IPS-18a (cell line): ENCODE results near the gene CRIP2.

Experiments used
- H3K27ac ChIP-seq: one replicate; pipeline ENCODE4 v1.5.1; 2013; ENCODE audit warnings: low read length
- H3K27me3 ChIP-seq: one replicate; pipeline ENCODE4 v1.6.1; 2013; ENCODE audit warnings: mild to moderate bottlenecking, low read length; ENCODE audit not compliant: control insufficient read depth, insufficient read depth
- H3K36me3 ChIP-seq: one replicate; pipeline ENCODE4 v1.6.1; 2013; ENCODE audit warnings: low read depth, low read length; ENCODE audit not compliant: control insufficient read depth
- H3K4me1 ChIP-seq: one replicate; pipeline ENCODE4 v1.6.1; 2013; ENCODE audit warnings: low read depth, low read length; ENCODE audit not compliant: control insufficient read depth
- H3K4me3 ChIP-seq: one replicate; pipeline ENCODE4 v1.5.1; 2013; ENCODE audit warnings: low read length
- H3K9ac ChIP-seq: one replicate; pipeline ENCODE4 v1.6.1; 2013; ENCODE audit warnings: mild to moderate bottlenecking, low read length, moderate library complexity
- H3K9me3 ChIP-seq: one replicate; pipeline ENCODE4 v1.6.1; 2013; ENCODE audit warnings: low read depth, low read length; ENCODE audit not compliant: control insufficient read depth

The CRIP2 gene

DNA sequence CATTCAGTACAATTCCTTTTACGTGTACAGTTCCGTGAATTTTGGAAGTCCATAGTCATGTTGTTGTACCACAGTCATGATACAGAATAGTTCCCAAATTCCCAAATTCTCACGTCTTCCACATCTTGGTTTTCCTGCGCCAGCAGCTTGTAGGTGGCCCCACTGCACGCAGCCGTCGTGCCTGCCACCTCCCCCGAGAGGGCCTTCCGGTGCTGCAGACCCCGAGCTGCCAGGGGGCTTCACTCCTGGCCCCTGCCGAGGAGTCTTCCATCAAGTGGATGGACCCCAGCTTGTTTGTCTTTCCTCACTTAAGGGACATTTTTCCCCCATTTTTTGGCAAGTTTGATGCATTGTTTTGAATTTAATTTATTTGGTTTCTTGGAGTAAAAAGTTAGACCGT lies 38.2 kb upstream of the CRIP2 start:
- Histone ChIP-seq H3K27ac (no peak overlapping the region), H3K9me3 (no peaks in the 10 kb centered on the region), H3K27me3 (no peaks in the 10 kb centered on the region), H3K4me3 (no peak overlapping the region), H3K4me1 (peaks cover 8% of the 10 kb centered on the region), H3K36me3 (no peaks in the 10 kb centered on the region), H3K9ac (no peak overlapping the region)

- Histone ChIP-seq H3K9me3 (no peaks in the 10 kb centered on the region), H3K4me1 (peaks cover 8% of the 10 kb centered on the region), H3K36me3 (peaks cover 5% of the 10 kb centered on the region), H3K27ac (no peak overlapping the region), H3K27me3 (no peaks in the 10 kb centered on the region), H3K9ac (no peak overlapping the region), H3K4me3 (no peak overlapping the region)
Observed at GRCh38 chr14:105436891-105437722, 37.5 kb upstream of the CRIP2 start.

- H3K4me3 ChIP-seq: no peak overlapping the region
- H3K9ac ChIP-seq: no peak overlapping the region
- peaks cover 6% of the 10 kb centered on the region for H3K36me3 ChIP-seq
- no peak overlapping the region for H3K27ac ChIP-seq
- no peaks in the 10 kb centered on the region for H3K9me3 ChIP-seq
- H3K4me1 ChIP-seq: peaks cover 5% of the 10 kb centered on the region
- no peaks in the 10 kb centered on the region for H3K27me3 ChIP-seq
Observed at GRCh38 chr14:105437723-105438500, 36.7 kb upstream of the CRIP2 start.

DNA sequence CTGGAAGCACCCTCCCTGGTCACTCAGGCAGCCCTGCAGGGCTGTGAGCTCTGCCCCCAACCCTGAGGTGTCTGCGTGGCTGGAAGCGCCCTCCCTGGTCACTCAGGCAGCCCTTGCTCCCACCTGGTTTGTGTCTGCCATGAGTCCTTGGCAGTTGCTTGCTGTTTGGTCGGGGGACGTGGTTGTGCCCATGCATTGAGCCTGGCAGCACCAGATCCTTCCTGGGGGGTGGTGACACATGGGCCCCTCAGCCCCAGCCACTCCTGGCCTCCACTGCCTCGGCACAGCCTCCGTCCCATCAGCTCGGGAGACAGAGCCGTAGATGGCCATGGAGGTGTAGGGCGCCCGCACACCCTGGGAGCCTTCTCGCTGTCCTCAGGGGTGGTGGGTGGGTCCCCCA lies 35.4 kb upstream of the CRIP2 start:
- no peaks in the 10 kb centered on the region for H3K27me3 ChIP-seq
- no peak overlapping the region for H3K4me3 ChIP-seq
- H3K9ac ChIP-seq: no peak overlapping the region
- no peaks in the 10 kb centered on the region for H3K9me3 ChIP-seq
- no peak overlapping the region for H3K27ac ChIP-seq
- H3K36me3 ChIP-seq: peaks cover 11% of the 10 kb centered on the region
- no peaks in the 10 kb centered on the region for H3K4me1 ChIP-seq

- Histone ChIP-seq H3K9me3 (no peaks in the 10 kb centered on the region), H3K36me3 (peaks cover 11% of the 10 kb centered on the region), H3K9ac (no peak overlapping the region)
Observed at GRCh38 chr14:105439710-105440553, 34.7 kb upstream of the CRIP2 start.

DNA sequence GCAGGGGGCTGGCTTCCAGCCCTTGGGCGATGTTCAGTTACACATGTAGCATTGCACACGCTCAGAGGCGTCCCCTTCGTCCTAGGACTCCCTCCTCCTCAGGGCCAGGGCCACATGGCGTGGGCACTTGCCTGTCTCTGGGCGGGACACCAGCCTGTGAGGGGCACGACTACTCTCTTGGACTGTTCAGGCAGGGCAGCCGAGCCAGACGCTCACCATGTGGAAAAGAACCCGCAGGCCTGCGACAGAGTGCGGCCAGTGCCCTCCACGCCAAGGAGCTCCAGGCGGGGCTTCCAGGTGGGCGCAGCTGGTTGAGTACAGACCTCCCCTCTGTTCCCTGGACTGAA lies 34.1 kb upstream of the CRIP2 start:
- Histone ChIP-seq H3K9me3 (no peaks in the 10 kb centered on the region), H3K36me3 (peaks cover 11% of the 10 kb centered on the region)

More at GRCh38 chr14:105439710-105440553, 34.7 kb upstream of the CRIP2 start:
- Histone ChIP-seq H3K27ac (no peak overlapping the region), H3K4me1 (no peaks in the 10 kb centered on the region), H3K27me3 (no peaks in the 10 kb centered on the region), H3K4me3 (no peak overlapping the region)

GRCh38 chr14:105440992-105441391 lies 33.6 kb upstream of the CRIP2 start:
- no peaks in the 10 kb centered on the region for H3K27me3 ChIP-seq
- H3K4me1 ChIP-seq: no peaks in the 10 kb centered on the region
- no peak overlapping the region for H3K4me3 ChIP-seq
- H3K27ac ChIP-seq: no peak overlapping the region
- H3K9ac ChIP-seq: no peak overlapping the region
- H3K36me3 ChIP-seq: peaks cover 14% of the 10 kb centered on the region
- H3K9me3 ChIP-seq: no peaks in the 10 kb centered on the region

More for the DNA sequence above, 34.1 kb upstream of the CRIP2 start:
- no peak overlapping the region for H3K27ac ChIP-seq
- no peaks in the 10 kb centered on the region for H3K4me1 ChIP-seq
- H3K9ac ChIP-seq: no peak overlapping the region
- H3K27me3 ChIP-seq: no peaks in the 10 kb centered on the region
- H3K4me3 ChIP-seq: no peak overlapping the region

DNA sequence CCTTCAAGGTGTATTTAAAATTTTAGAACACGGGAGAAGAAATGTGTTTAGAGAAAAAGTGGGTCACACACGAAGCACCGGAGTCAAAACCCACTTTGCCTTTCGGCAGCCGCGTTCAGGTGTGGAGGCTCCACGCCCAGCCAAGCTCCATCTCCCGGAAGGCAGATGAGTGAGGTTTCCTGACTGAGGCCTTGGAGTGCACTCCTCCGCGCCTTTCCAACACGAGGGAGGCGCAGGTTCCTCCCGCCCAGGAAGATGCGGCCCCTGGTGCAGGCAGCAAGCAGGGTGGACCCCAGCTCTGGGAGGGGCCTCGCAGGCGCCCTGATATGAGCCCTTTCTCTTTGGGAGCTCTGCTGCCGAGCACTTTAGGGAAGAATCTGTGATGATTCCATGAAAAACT lies 32.5 kb upstream of the CRIP2 start:
- Histone ChIP-seq H3K9me3 (no peaks in the 10 kb centered on the region), H3K4me1 (no peaks in the 10 kb centered on the region), H3K4me3 (no peak overlapping the region), H3K27me3 (no peaks in the 10 kb centered on the region), H3K27ac (no peak overlapping the region), H3K9ac (no peak overlapping the region), H3K36me3 (peaks cover 14% of the 10 kb centered on the region)

GRCh38 chr14:105442834-105443233 lies 31.8 kb upstream of the CRIP2 start:
- Histone ChIP-seq H3K4me1 (no peaks in the 10 kb centered on the region), H3K36me3 (peaks cover 14% of the 10 kb centered on the region), H3K9me3 (no peaks in the 10 kb centered on the region)

GRCh38 chr14:105444859-105445258 lies 29.8 kb upstream of the CRIP2 start:
- no peak overlapping the region for H3K27ac ChIP-seq
- no peaks in the 10 kb centered on the region for H3K27me3 ChIP-seq
- no peaks in the 10 kb centered on the region for H3K4me1 ChIP-seq
- H3K4me3 ChIP-seq: no peak overlapping the region
- no peaks in the 10 kb centered on the region for H3K9me3 ChIP-seq
- H3K9ac ChIP-seq: no peak overlapping the region
- peaks cover 17% of the 10 kb centered on the region for H3K36me3 ChIP-seq

More at GRCh38 chr14:105442834-105443233, 31.8 kb upstream of the CRIP2 start:
- H3K4me3 ChIP-seq: no peak overlapping the region
- H3K9ac ChIP-seq: no peak overlapping the region
- H3K27ac ChIP-seq: no peak overlapping the region
- no peaks in the 10 kb centered on the region for H3K27me3 ChIP-seq

GRCh38 chr14:105445290-105445689 lies 29.3 kb upstream of the CRIP2 start:
- H3K4me3 ChIP-seq: no peak overlapping the region
- peaks cover 21% of the 10 kb centered on the region for H3K36me3 ChIP-seq
- H3K27ac ChIP-seq: no peak overlapping the region
- H3K4me1 ChIP-seq: no peaks in the 10 kb centered on the region
- no peaks in the 10 kb centered on the region for H3K27me3 ChIP-seq
- no peaks in the 10 kb centered on the region for H3K9me3 ChIP-seq
- no peak overlapping the region for H3K9ac ChIP-seq
